Measurements from ENCODE around the gene PSMB3. TPM values are rescaled to one million over a fixed set of nuclear protein-coding genes. Genes with fewer than 3 reads are reported as not detected.
"Not testable (repeated sequence)": the region's sequence is repeated elsewhere in the genome, so short reads cannot be mapped to it uniquely, and the experiment has no call there.

Gene PSMB3
- total RNA-seq, 1 donor from 2014 or later = 119 TPM

- DNase-seq (ENCODE audit: low spot score) = peak; percentile 82
Observed at GRCh38 chr17:38749223-38750043, 3.1 kb upstream of the PSMB3 start.

- no peak for DNase-seq (ENCODE audit: low spot score)
Observed at GRCh38 chr17:38750044-38750311, 2.6 kb upstream of the PSMB3 start.

GRCh38 chr17:38750312-38751121 is 2.0 kb upstream of the PSMB3 start:
- DNase-seq (ENCODE audit: low spot score) = no peak

DNA sequence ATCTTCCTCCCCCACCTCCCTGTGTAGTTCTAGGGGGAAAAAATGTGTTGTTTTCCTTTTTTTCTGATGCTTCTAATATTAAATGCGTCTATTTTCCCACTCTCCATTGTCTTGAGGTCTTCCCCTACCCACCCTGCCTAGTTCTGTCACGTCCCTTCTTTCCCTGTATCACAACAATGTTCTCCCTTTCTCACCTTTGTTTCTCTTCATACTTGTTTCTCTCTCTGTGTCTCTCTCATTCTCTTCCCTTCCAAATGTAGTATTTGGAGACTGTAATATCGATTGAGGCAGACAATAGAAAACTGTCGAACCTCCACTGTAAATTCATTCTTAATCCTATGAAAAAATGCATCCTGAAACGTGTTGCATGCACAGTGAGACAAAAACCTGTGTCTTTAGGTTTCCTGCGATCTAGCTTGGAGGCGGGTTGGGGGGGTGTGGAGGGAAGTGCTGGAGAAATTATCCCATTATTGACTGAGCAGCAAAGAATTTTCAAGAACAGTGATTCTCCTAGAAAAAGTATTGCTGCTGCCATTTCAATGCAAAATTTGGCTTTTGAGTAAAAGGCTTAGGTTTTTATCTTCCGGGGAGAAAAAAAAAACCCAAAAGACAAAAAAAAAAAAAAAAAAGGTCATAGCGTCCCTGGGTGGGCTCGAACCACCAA is 1.3 kb upstream of the PSMB3 start:
- no peak for DNase-seq (ENCODE audit: low spot score)

DNA sequence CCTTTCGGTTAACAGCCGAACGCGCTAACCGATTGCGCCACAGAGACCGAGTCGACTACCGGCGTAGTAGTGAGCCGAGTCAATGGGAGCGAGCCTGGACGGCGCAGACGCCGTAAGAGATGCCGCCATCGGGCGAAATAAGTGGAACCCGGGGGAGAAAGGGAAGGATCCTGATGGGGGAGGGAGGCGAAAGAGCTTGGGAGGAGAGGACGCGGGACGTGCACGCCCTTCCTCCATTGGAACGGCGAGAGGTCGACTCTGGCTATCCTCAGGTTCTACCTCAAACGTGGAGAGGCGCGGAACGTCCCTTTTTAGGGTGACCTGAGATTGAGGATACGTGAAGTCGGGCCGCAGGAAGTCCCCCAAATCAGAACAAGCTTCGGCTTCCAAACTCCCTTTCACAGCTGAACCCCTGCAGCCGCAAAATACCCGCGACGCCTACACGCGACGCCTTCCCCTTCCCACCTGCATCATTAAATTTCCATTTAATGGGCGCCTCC is 683 bp upstream of the PSMB3 start:
- peak; percentile 87 for DNase-seq (ENCODE audit: low spot score)

GRCh38 chr17:38753071-38753506 is 548 bp downstream of the PSMB3 start:
- DNase-seq (ENCODE audit: low spot score) = no peak

DNA sequence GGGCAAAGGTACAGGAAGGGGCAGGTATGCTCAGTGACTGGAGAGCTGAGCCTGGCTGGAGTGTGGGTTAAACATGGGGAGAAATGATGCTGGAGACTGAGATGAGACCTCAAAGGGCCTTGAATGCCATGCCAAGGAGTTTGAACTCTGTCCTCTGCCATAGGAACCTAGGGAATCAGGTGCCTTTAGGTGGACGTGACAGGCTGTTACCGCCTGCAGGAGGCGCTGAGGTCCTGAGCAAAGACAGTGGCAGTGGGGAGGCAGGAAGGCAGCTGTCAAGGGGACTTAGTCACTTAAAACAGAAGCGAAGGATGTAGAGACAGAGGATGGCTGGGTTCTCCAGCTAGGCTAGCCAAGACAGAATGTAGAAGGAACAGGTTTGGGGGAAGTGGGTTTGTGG is 9.1 kb downstream of the PSMB3 start:
- no peak for DNase-seq (ENCODE audit: low spot score)

DNA sequence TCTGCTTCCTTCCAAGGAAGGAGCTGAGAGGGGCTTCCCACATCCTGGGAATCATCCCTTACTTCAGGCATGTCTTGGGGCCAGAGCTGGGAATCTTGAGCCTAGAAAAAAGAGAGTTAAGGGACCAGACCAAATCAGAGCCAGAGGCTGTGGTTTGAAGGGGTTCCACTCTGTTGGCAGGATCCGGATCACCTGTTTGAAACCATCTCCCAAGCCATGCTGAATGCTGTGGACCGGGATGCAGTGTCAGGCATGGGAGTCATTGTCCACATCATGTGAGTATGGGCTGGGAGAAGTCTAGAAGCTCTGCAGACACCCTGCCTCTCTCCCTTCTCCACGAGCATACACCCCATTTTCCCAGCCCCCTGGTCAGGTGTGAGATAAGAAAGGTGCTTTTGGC is 9.7 kb downstream of the PSMB3 start:
- DNase-seq (ENCODE audit: low spot score) = no peak

- DNase-seq (ENCODE audit: low spot score) = no peak
Observed at GRCh38 chr17:38766341-38766740, 13.8 kb downstream of the PSMB3 start.

DNA sequence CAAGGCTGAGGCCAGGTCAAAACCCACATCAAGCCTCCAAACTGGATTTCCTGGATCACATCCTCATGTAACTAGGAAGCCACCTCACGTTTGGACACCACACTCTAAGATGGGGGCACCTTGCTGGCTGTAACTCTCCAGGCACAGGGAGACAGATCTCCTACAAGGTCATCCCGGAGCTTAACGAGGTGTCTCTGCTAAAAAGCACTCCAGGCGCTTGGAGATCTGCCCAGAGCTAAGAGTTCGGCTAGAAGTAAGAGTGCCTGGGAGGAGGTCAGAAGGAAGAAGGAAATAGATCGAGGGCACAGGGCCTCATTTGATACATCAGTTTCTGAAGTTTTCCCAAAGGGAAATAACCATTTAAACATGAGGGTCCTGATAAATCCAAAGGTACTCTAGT is 15.9 kb downstream of the PSMB3 start:
- no peak for DNase-seq (ENCODE audit: low spot score)

GRCh38 chr17:38773258-38773657 is 20.7 kb downstream of the PSMB3 start:
- DNase-seq (ENCODE audit: low spot score) = no peak

DNA sequence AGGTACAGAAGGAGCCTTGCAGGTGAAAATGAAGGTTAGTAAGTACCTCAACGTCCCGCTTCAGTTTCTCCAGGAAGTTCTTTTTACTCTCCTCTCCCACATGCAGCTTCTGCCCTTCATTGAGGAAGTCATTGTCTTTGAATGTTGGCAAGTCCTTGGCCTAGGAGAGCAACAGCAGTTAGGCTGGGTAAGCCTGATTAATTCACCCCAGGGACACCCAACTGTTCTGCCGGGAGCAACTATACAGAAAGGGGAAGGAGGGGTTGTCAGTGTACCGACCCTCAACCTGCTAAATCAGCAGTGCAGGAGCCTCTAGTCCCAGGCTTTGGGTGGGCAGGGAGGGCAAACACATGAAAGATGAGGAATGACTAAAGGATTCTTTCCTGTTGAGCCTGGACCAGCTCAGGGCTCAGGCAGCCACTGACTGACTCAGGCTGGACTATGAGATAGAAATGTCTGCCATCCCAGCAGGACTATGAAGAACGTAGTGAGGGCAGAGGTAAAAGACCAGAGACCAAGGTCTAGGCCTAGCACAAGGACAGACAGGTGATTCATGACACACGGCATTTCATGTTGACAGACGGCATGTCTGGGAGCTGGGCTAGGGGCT is 25.2 kb downstream of the PSMB3 start:
- DNase-seq (ENCODE audit: low spot score) = no peak

GRCh38 chr17:38779965-38780752 is 27.6 kb downstream of the PSMB3 start:
- DNase-seq (ENCODE audit: low spot score) = no peak

GRCh38 chr17:38783227-38783626 is 30.7 kb downstream of the PSMB3 start:
- no peak for DNase-seq (ENCODE audit: low spot score)

DNA sequence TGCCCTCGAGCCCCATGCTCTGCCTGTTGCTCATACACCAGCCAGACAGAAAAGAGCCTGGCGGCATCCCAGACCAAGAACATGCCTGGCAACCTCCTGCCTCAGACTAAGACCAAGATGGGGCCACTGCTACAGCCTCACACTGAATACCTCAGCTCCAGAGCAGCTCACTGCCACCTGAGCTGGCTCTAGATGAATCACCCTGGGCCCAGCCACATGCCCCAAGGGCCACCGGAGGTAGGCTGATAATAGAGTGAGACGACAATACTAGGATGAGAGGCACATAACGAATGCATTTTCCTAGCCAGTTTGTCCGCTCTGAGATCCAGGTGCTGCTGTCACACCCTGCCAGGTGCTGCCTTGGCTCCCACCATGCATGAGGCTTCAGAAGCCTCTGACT is 33.8 kb downstream of the PSMB3 start:
- DNase-seq (ENCODE audit: low spot score) = no peak

GRCh38 chr17:38787999-38788398 is 35.5 kb downstream of the PSMB3 start:
- DNase-seq (ENCODE audit: low spot score) = not testable (repeated sequence)

- DNase-seq (ENCODE audit: low spot score) = no peak
Observed at GRCh38 chr17:38789185-38789584, 36.6 kb downstream of the PSMB3 start.

DNA sequence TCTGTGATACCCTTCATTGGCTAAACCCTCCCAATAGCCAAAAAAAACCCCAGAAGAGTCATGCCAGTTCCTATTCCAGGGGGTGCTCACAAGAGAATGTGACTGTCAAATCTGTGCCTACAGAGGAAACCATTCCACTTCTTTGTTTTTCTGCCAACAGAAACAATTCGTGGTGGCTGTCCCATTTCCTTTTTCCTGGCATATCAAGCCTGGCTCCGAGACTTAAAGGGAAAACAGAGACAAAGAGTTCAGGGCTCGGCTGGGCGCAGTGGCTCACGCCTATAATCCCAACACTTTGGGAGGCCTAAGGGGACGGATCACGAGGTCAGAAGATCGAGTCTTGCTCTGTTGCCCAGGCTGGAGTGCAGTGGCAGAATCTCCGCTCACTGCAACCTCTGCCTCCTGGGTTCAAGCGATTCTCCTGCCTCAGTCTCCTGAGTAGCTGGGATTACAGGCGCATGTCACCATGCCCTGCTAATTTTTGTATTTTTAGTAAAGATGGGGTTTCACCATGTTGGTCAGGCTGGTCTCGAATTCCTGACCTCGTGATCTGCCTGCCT is 37.7 kb downstream of the PSMB3 start:
- not testable (repeated sequence) for DNase-seq (ENCODE audit: low spot score)

GRCh38 chr17:38791162-38791561 is 38.6 kb downstream of the PSMB3 start:
- DNase-seq (ENCODE audit: low spot score) = no peak

- no peak for DNase-seq (ENCODE audit: low spot score)
Observed at GRCh38 chr17:38794221-38794620, 41.7 kb downstream of the PSMB3 start.

Data from mucosa of gallbladder (tissue), 1 donor.